GM12878 (cell line): ENCODE measurements around the gene RHAG. TPM values are rescaled to one million over a fixed set of nuclear protein-coding genes. Genes with fewer than 3 reads are reported as not detected.

Experiments used
- ATAC-seq: fragments of 200-7000 bp; cut with Tn5 transposase; 3 replicates; pipeline ENCODE4 v1.9.1; 2020; ENCODE audit warnings: mild to moderate bottlenecking, moderate library complexity
- BruUV-seq: library from RNA; stranded (reverse); fragments of 400-500 nt; replicated peaks from 2 replicates; lab custom pipeline; 2021; lab: Mats Ljungman, UMichigan
- CTCF ChIA-PET: fragments of 300-600 bp; sonication (Branson Sonifier 250); formaldehyde crosslinking; extraction: SDS; loops from one replicate; lab custom pipeline; 2021; ENCODE audit warnings: inconsistent platforms; lab: Yijun Ruan, JAX
- POLR2A ChIA-PET: fragments of 350-600 bp; formaldehyde crosslinking; extraction: SDS; loops from one replicate; lab custom pipeline; 2021; ENCODE audit warnings: inconsistent platforms; lab: Charles Lee
- RAD21 ChIA-PET: fragments of 300-600 bp; sonication (Branson Sonifier 250); formaldehyde crosslinking; loops from one replicate; lab custom pipeline; 2023; ENCODE audit warnings: antibody characterized with exemption; ENCODE audit not compliant: unreplicated experiment; lab: Charles Lee
- SMC1A ChIA-PET: fragments of 300-600 bp; sonication (Branson Sonifier 250); formaldehyde crosslinking; loops from one replicate; lab custom pipeline; 2023; ENCODE audit not compliant: unreplicated experiment, uncharacterized antibody; lab: Charles Lee
- DNase-seq: peaks from one replicate; pipeline ENCODE4 v3.0.0-alpha.2; 2011; ENCODE audit warnings: low read depth, low spot score
- FAIRE-seq: peaks from 3 replicates; lab custom pipeline; 2011; peaks lifted over from hg19 to GRCh38; lab: Jason Lieb, UNC
- H2AFZ ChIP-seq: 2 replicates; pipeline ENCODE4 v1.6.0; 2011; ENCODE audit warnings: low read depth, low read length, control low read depth; ENCODE audit not compliant: control insufficient read depth
- H3K27ac ChIP-seq: 2 replicates; pipeline ENCODE4 v1.5.1; 2011; ENCODE audit warnings: control low read depth; ENCODE audit not compliant: control insufficient read depth, insufficient read depth
- H3K27me3 ChIP-seq, 2 experiments: replicated peaks in 1 of 2; 2 replicates each; pipeline versions ENCODE4 v1.6.0 to v1.6.1; 2011; ENCODE audit warnings: low read length in 1 of 2; ENCODE audit not compliant: control insufficient read depth in 2 of 2, insufficient read depth in 2 of 2
- H3K36me3 ChIP-seq, 2 experiments: 2 replicates each; pipeline ENCODE4 v1.5.1; 2011; ENCODE audit warnings: low read length in 1 of 2; ENCODE audit not compliant: control insufficient read depth in 2 of 2, insufficient read depth in 2 of 2
- H3K4me1 ChIP-seq: 2 replicates; pipeline ENCODE4 v1.6.1; 2011; ENCODE audit warnings: mild to moderate bottlenecking, low read length, moderate library complexity, mixed read lengths; ENCODE audit not compliant: control insufficient read depth, insufficient read depth
- H3K4me2 ChIP-seq: 2 replicates; pipeline ENCODE4 v1.6.0; 2011; ENCODE audit warnings: control low read depth; ENCODE audit not compliant: control insufficient read depth, insufficient read depth
- H3K4me3 ChIP-seq: fragments of 200-600 bp; sonication (generic); 2 replicates; pipeline ENCODE4 v1.5.1; 2016
- H3K79me2 ChIP-seq: 2 replicates; pipeline ENCODE4 v1.6.0; 2011; ENCODE audit warnings: low read length; ENCODE audit not compliant: control insufficient read depth, insufficient read depth
- H3K9ac ChIP-seq: 2 replicates; pipeline ENCODE4 v1.8.0; 2011; ENCODE audit warnings: low read length, control low read depth, mixed read lengths; ENCODE audit not compliant: control insufficient read depth, insufficient read depth
- H3K9me3 ChIP-seq: replicated peaks from 3 replicates; pipeline ENCODE4 v1.5.1; 2011; ENCODE audit warnings: mild to moderate bottlenecking, low read length; ENCODE audit not compliant: control insufficient read depth, insufficient read depth
- H4K20me1 ChIP-seq: 2 replicates; pipeline ENCODE4 v1.6.0; 2011; ENCODE audit not compliant: control insufficient read depth, insufficient read depth
- EGR1 ChIP-seq, 2 experiments: IDR thresholded peaks; 1 replicate in 1 of 2; 2 replicates in 1 of 2; pipeline ENCODE4 v1.6.1; 2011 to 2012; ENCODE audit warnings: low read depth in 2 of 2, low read length in 2 of 2, borderline replicate concordance in 1 of 2, mild to moderate bottlenecking in 1 of 2, moderate library complexity in 1 of 2
- JUND ChIP-seq: IDR thresholded peaks from 2 replicates; pipeline ENCODE4 v1.6.1; 2012; ENCODE audit warnings: low read depth, mild to moderate bottlenecking, low read length, improper control_type of control experiment, moderate library complexity
- POU2F2 ChIP-seq: IDR thresholded peaks from 3 replicates; pipeline ENCODE4 v1.6.1; 2011; ENCODE audit warnings: low read depth, mild to moderate bottlenecking, low read length, borderline replicate concordance
- RAD51 ChIP-seq: fragments of 450-650 bp; IDR thresholded peaks from 2 replicates; pipeline ENCODE4 v1.6.1; 2016; ENCODE audit warnings: moderate library complexity, mild to moderate bottlenecking, inconsistent platforms
- WGBS: methylation state at CpG from one replicate; pipeline ENCODE4 v1.1.6; 2016; ENCODE audit warnings: low lambda C conversion rate; ENCODE audit not compliant: insufficient replicate concordance, insufficient coverage; ENCODE audit errors: missing lambda C conversion rate; 5-methylcytosine and 5-hydroxymethylcytosine counted together
- in situ Hi-C: fragments of 300-500 bp; cut with MboI; formaldehyde crosslinking; loops from 9 replicates; pipeline ENCODE4 v1.14.3; 2018; ENCODE audit warnings: mixed read lengths
- intact Hi-C: fragments of 100-400 bp; cut with micrococcal nuclease; formaldehyde crosslinking; loops from one replicate; pipeline ENCODE4 v1.14.2; 2022; ENCODE audit not compliant: unreplicated experiment
- polyA plus RNA-seq, 11 experiments: library from polyadenylated mRNA; depleted of rRNA in 4 of 11; unstranded in 6 of 11; stranded (reverse) in 5 of 11; fragments of >200 nt; fragmentation: Nextera tagmentation in 4 of 11; fragmentation: Illumina TruSeq in 1 of 11; extraction: Ambion mirVana in 4 of 11; extraction: Trizol in 1 of 11; gene quantifications; 1 replicate in 1 of 11; 2 replicates in 10 of 11; pipeline versions ENCODE4 v1.2.1 to v1.2.3, GENCODE V29; 2011 to 2016; ENCODE audit warnings: inconsistent platforms in 2 of 11, missing spikeins in 2 of 11, low read depth in 1 of 11
- total RNA-seq, 4 experiments: library from RNA; depleted of rRNA in 3 of 4; stranded (reverse); fragments of >200 nt in 3 of 4; fragmentation: Illumina TruSeq in 1 of 4; extraction: Trizol in 1 of 4; gene quantifications; 2 replicates each; pipeline versions ENCODE4 v1.2.1 to v1.2.3, GENCODE V29; 2013 to 2021
- TF ChIP-seq, protein P1 (sequence below): IDR thresholded peaks from 2 replicates; pipeline ENCODE4 v1.6.1; 2012; ENCODE audit warnings: low read depth, low read length, improper control_type of control experiment
- TF ChIP-seq, protein P2 (sequence below): IDR thresholded peaks from 2 replicates; pipeline ENCODE4 v1.6.1; 2012; ENCODE audit warnings: low read length, inconsistent platforms
- TF ChIP-seq, protein P3 (sequence below): IDR thresholded peaks from 2 replicates; pipeline ENCODE4 v1.6.1; 2011; ENCODE audit warnings: mild to moderate bottlenecking, low read depth, low read length, moderate library complexity; ENCODE audit not compliant: insufficient replicate concordance

RHAG gene
- total and polyA plus RNA-seq, 10 of the 15 experiments (the other 5 are each of a cell fraction or from before 2014, with no cell fraction given), result 0.06 to 0.18 (median 0.10) TPM; not detected in 6

DNA sequence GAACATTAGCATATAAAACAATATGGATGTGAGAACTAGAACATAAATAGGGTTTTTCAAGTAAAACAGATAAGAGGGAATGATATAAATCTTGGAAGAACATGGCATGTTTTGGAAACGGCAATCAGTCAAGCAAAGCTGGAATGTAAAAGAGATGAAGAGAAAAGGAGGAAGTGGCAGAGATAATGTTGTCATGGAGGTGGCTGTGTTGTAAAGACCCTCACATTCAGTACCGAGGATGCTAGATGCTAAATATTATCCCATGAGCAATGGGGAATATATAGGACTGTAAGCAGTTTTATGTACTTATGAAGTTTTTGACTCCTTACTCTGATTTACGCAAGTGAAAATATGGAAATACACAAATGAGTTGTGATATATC lies 702 bp upstream of the RHAG start:
- H3K4me2 ChIP-seq, result no peak overlapping the region
- DNase-seq (no peak), ATAC-seq (no peak), FAIRE-seq (no peak)
- H3K4me3 ChIP-seq, result no peak overlapping the region
- no peak overlapping the region for H2AFZ ChIP-seq
- H3K4me1 ChIP-seq, result no peaks in the 10 kb centered on the region
- no TSS peak for BruUV-seq
- H4K20me1 ChIP-seq, result no peaks in the 10 kb centered on the region
- no peak for TF ChIP-seq POU2F2
- TF ChIP-seq JUND, result no peak
- TF ChIP-seq, protein P1, sequence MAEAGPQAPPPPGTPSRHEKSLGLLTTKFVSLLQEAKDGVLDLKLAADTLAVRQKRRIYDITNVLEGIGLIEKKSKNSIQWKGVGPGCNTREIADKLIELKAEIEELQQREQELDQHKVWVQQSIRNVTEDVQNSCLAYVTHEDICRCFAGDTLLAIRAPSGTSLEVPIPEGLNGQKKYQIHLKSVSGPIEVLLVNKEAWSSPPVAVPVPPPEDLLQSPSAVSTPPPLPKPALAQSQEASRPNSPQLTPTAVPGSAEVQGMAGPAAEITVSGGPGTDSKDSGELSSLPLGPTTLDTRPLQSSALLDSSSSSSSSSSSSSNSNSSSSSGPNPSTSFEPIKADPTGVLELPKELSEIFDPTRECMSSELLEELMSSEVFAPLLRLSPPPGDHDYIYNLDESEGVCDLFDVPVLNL, result no peak
- no peak for TF ChIP-seq EGR1 (IDR thresholded peaks at IDR 0.05; ENCODE audit: borderline replicate concordance in 1 of 2, low read depth in 2 of 2, low read length in 2 of 2)
- intact Hi-C loops, result no loop called here
- no peaks in the 10 kb centered on the region for H3K79me2 ChIP-seq
- no peaks in the 10 kb centered on the region for H3K36me3 ChIP-seq
- RAD21 ChIA-PET, result no interaction called here
- H3K27me3 ChIP-seq, result no peaks in the 10 kb centered on the region; a peak in 1 of 4 replicates
- in situ Hi-C loops, result no loop called here
- CTCF ChIA-PET, result interaction anchor here (0.6 to 0.9 kb wide), 2 partner anchors 41 to 105 kb away, joined by 3 read pairs; no protein-coding TSS in a partner anchor
- WGBS, result 25% methylated on average over 3 of the region's 3 CpGs
- no peak overlapping the region for H3K9ac ChIP-seq
- SMC1A ChIA-PET, result no interaction called here
- POLR2A ChIA-PET, result no interaction called here
- H3K27ac ChIP-seq, result no peak overlapping the region
- H3K9me3 ChIP-seq, result no peaks in the 10 kb centered on the region

DNA sequence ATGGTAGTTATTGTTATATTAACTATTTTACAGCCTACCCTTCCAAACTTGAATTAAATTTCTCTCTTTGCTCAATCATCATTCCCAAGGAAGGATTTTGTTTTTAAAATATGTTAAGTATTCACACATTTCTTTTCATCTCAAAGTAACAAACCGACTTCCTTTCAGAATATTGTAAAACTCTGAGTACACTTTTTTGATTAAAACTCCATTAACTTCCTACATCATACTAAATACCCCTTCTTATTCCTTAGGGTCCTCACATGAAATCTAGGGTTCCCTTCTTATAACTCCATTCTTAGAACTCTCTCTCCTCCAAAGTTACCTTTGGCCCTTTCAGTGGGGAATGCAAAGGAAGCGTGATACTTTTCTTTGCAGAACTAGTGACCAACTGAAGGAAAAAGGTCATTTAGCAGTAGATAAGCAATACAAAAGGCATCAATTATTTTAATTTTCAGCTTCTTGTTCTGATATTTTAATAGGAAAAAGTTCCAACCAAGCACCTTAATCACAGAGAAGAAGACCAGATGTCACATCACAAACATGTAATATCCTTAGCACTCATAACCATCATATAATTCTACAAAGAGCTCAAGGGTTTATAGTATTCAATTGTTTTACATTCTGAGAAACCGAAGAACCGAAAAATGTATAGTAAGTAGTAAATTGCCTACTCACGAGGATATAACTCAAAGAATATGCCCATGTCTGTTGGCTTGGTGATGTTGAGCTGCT lies 494 bp downstream of the RHAG start:
- FAIRE-seq, result no peak

More for the DNA sequence above, 494 bp downstream of the RHAG start:
- no peak overlapping the region for H3K4me2 ChIP-seq
- no peaks in the 10 kb centered on the region for H3K79me2 ChIP-seq
- POLR2A ChIA-PET, result no interaction called here
- SMC1A ChIA-PET, result no interaction called here
- H3K4me1 ChIP-seq, result no peaks in the 10 kb centered on the region
- intact Hi-C loops (no loop called here), in situ Hi-C loops (no loop called here)
- H3K27ac ChIP-seq, result no peak overlapping the region
- no TSS peak for BruUV-seq
- ATAC-seq (no peak), DNase-seq (no peak)
- TF ChIP-seq, protein P2, sequence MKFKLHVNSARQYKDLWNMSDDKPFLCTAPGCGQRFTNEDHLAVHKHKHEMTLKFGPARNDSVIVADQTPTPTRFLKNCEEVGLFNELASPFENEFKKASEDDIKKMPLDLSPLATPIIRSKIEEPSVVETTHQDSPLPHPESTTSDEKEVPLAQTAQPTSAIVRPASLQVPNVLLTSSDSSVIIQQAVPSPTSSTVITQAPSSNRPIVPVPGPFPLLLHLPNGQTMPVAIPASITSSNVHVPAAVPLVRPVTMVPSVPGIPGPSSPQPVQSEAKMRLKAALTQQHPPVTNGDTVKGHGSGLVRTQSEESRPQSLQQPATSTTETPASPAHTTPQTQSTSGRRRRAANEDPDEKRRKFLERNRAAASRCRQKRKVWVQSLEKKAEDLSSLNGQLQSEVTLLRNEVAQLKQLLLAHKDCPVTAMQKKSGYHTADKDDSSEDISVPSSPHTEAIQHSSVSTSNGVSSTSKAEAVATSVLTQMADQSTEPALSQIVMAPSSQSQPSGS, result no peak
- TF ChIP-seq, protein P3, sequence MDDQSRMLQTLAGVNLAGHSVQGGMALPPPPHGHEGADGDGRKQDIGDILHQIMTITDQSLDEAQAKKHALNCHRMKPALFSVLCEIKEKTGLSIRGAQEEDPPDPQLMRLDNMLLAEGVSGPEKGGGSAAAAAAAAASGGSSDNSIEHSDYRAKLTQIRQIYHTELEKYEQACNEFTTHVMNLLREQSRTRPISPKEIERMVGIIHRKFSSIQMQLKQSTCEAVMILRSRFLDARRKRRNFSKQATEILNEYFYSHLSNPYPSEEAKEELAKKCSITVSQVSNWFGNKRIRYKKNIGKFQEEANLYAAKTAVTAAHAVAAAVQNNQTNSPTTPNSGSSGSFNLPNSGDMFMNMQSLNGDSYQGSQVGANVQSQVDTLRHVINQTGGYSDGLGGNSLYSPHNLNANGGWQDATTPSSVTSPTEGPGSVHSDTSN, result no peak
- no peak for TF ChIP-seq RAD51
- no peaks in the 10 kb centered on the region for H3K9me3 ChIP-seq
- 45% methylated on average over 5 of the region's 5 CpGs for WGBS
- no peak overlapping the region for H2AFZ ChIP-seq
- CTCF ChIA-PET, result interaction anchor here (0.9 to 2.5 kb wide), 2 partner anchors 15 to 213 kb away, joined by 4 to 8 read pairs; no protein-coding TSS in a partner anchor
- no peaks in the 10 kb centered on the region for H3K36me3 ChIP-seq
- no peak overlapping the region for H3K4me3 ChIP-seq
- no peaks in the 10 kb centered on the region for H4K20me1 ChIP-seq
- no peaks in the 10 kb centered on the region; a peak in 1 of 4 replicates for H3K27me3 ChIP-seq
- RAD21 ChIA-PET, result no interaction called here
- H3K9ac ChIP-seq, result no peak overlapping the region
